Neuronal stem cell (in vitro differentiated cells): ENCODE measurements around the gene LRP1B.

Experiments
- DNase-seq: peaks from one replicate; pipeline ENCODE4 v3.0.0-alpha.2; 2013; ENCODE audit warnings: low spot score
- H2AFZ ChIP-seq: one replicate; pipeline ENCODE4 v1.6.1; 2013; ENCODE audit warnings: mild to moderate bottlenecking, low read length, inconsistent platforms
- H2AK5ac ChIP-seq: 2 replicates; pipeline ENCODE4 v1.6.1; 2013; ENCODE audit warnings: low read depth, mild to moderate bottlenecking, inconsistent platforms, low read length, moderate library complexity, mixed read lengths
- H2BK120ac ChIP-seq: 2 replicates; pipeline ENCODE4 v1.6.1; 2013; ENCODE audit warnings: low read depth, mild to moderate bottlenecking, inconsistent platforms, low read length, moderate library complexity, mixed read lengths
- H2BK12ac ChIP-seq: one replicate; pipeline ENCODE4 v1.6.1; 2013; ENCODE audit warnings: low read length, inconsistent platforms
- H2BK15ac ChIP-seq: 2 replicates; pipeline ENCODE4 v1.6.1; 2013; ENCODE audit warnings: mild to moderate bottlenecking, low read length, inconsistent platforms, mixed read lengths
- H2BK5ac ChIP-seq: one replicate; pipeline ENCODE4 v1.6.1; 2013; ENCODE audit warnings: inconsistent platforms, mild to moderate bottlenecking, low read length, moderate library complexity
- H3K14ac ChIP-seq: one replicate; pipeline ENCODE4 v1.6.1; 2013; ENCODE audit warnings: low read length, inconsistent platforms
- H3K18ac ChIP-seq: 2 replicates; pipeline ENCODE4 v1.6.1; 2013; ENCODE audit warnings: low read length, inconsistent platforms
- H3K23ac ChIP-seq: 2 replicates; pipeline ENCODE4 v1.6.1; 2013; ENCODE audit warnings: low read depth, mild to moderate bottlenecking, mixed read lengths, low read length, inconsistent platforms; ENCODE audit not compliant: poor library complexity
- H3K27ac ChIP-seq: replicated peaks from 3 replicates; pipeline ENCODE4 v1.5.1; 2013; ENCODE audit warnings: low read length, inconsistent platforms
- H3K27me3 ChIP-seq, 3 experiments: 2 replicates each; pipeline ENCODE4 v1.6.1; 2013; ENCODE audit warnings: low read length in 3 of 3, mild to moderate bottlenecking in 2 of 3, inconsistent platforms in 1 of 3, low read depth in 1 of 3, mixed read lengths in 1 of 3, moderate library complexity in 1 of 3; ENCODE audit not compliant: control insufficient read depth in 3 of 3, insufficient read depth in 3 of 3
- H3K36me3 ChIP-seq, 2 donors: replicated peaks in 1 of 2; 2 replicates each; pipeline ENCODE4 v1.6.1; 2013; ENCODE audit warnings: low read length in 2 of 2; ENCODE audit not compliant: control insufficient read depth in 2 of 2, insufficient read depth in 2 of 2
- H3K4ac ChIP-seq: 2 replicates; pipeline ENCODE4 v1.6.1; 2013; ENCODE audit warnings: inconsistent platforms, mild to moderate bottlenecking, low read length, moderate library complexity
- H3K4me1 ChIP-seq, 2 donors: 1 replicate in 1 of 2; 2 replicates in 1 of 2; pipeline ENCODE4 v1.6.1; 2013; ENCODE audit warnings: low read length in 2 of 2, low read depth in 1 of 2; ENCODE audit not compliant: control insufficient read depth in 2 of 2, insufficient read depth in 1 of 2
- H3K4me2 ChIP-seq: one replicate; pipeline ENCODE4 v1.6.1; 2013; ENCODE audit warnings: mild to moderate bottlenecking, low read length, inconsistent platforms; ENCODE audit not compliant: insufficient read depth, poor library complexity, severe bottlenecking
- H3K4me3 ChIP-seq, 2 donors: 2 replicates each; pipeline ENCODE4 v1.5.1; 2013; ENCODE audit warnings: low read length in 2 of 2, mild to moderate bottlenecking in 2 of 2, inconsistent platforms in 1 of 2, moderate library complexity in 1 of 2
- H3K79me1 ChIP-seq: one replicate; pipeline ENCODE4 v1.6.1; 2013; ENCODE audit warnings: low read depth, mild to moderate bottlenecking, inconsistent platforms, low read length, moderate library complexity
- H3K9ac ChIP-seq: one replicate; pipeline ENCODE4 v1.6.1; 2013; ENCODE audit warnings: mild to moderate bottlenecking, low read depth, low read length, inconsistent platforms; ENCODE audit not compliant: poor library complexity
- H3K9me3 ChIP-seq, 2 donors: replicated peaks in 1 of 2; 2 replicates each; pipeline versions ENCODE3 to v1.6.1; 2013; ENCODE audit warnings: low read length in 2 of 2, mild to moderate bottlenecking in 2 of 2, inconsistent platforms in 1 of 2, low read depth in 1 of 2, mixed read lengths in 1 of 2, moderate library complexity in 1 of 2; ENCODE audit not compliant: control insufficient read depth in 2 of 2, insufficient read depth in 1 of 2
- H4K8ac ChIP-seq: one replicate; pipeline ENCODE4 v1.6.1; 2013; ENCODE audit warnings: low read depth, mild to moderate bottlenecking, inconsistent platforms, low read length, moderate library complexity
- H4K91ac ChIP-seq: one replicate; pipeline ENCODE4 v1.6.1; 2013; ENCODE audit warnings: low read length, low read depth, mild to moderate bottlenecking, inconsistent platforms; ENCODE audit not compliant: poor library complexity
- WGBS, 2 donors: extraction: QIAGEN DNeasy Blood & Tissue Kit; methylation state at CpG; one replicate each; pipeline ENCODE4 v1.1.7; 2013; ENCODE audit warnings: missing lambda C conversion rate in 2 of 2, mixed read lengths in 1 of 2; ENCODE audit not compliant: insufficient read length in 2 of 2, insufficient replicate concordance in 1 of 2; ENCODE audit errors: extremely low coverage in 2 of 2; 5-methylcytosine and 5-hydroxymethylcytosine counted together

LRP1B gene

DNA sequence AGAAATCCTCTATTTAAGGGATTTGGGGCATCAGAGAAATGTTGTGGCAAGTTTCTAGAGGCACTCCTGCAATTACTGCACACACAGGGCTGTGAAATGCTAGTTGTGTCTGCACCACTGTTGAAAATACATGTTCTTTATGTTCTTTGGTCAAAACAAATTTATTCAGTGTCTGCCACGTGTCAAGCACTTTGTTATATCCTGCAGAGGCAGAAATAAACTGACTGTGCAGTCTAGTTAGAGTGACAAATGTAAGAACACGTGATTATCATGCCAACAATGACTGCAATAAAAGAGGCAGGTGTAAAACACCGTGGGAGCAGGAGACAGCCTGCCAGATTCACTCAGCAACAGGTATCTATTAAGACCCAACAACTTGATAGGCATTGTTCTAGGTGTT, 423.3 kb downstream of the LRP1B start:
- Histone ChIP-seq H3K4me1 (no peaks in the 10 kb centered on the region), H3K4ac (no peak overlapping the region), H3K4me3 (no peak overlapping the region), H2BK15ac (no peak overlapping the region), H3K9ac (no peak overlapping the region), H3K23ac (no peak overlapping the region), H2BK5ac (no peak overlapping the region), H4K91ac (no peak overlapping the region), H2AK5ac (no peak overlapping the region), H3K36me3 (no peaks in the 10 kb centered on the region), H3K27ac (no peak overlapping the region), H3K4me2 (no peak overlapping the region), H2BK120ac (no peak overlapping the region), H4K8ac (no peak overlapping the region), H2BK12ac (no peak overlapping the region), H2AFZ (no peak overlapping the region), H3K14ac (no peak overlapping the region), H3K9me3 (no peaks in the 10 kb centered on the region), H3K18ac (no peak overlapping the region), H3K79me1 (no peaks in the 10 kb centered on the region), H3K27me3 (no peaks in the 10 kb centered on the region)
- DNase-seq, result no peak
- WGBS, 2 donors, result no CpG with 5 or more reads among the region's 3 CpGs

- no peak overlapping the region for H3K4me3 ChIP-seq
- no peaks in the 10 kb centered on the region for H3K27me3 ChIP-seq
- no peak overlapping the region for H3K9ac ChIP-seq
- H2AK5ac ChIP-seq, result no peak overlapping the region
- H3K36me3 ChIP-seq, result no peaks in the 10 kb centered on the region
- DNase-seq, result no peak
- no peaks in the 10 kb centered on the region for H3K79me1 ChIP-seq
- no peak overlapping the region for H4K8ac ChIP-seq
- H2BK5ac ChIP-seq, result no peak overlapping the region
- H3K4me2 ChIP-seq, result no peak overlapping the region
- H2AFZ ChIP-seq, result no peak overlapping the region
- H3K4me1 ChIP-seq, result no peaks in the 10 kb centered on the region
- H3K9me3 ChIP-seq, result no peaks in the 10 kb centered on the region
- no CpG with 5 or more reads among the region's 2 CpGs for WGBS, 2 donors
- H3K27ac ChIP-seq, result no peak overlapping the region
- no peak overlapping the region for H3K14ac ChIP-seq
- no peak overlapping the region for H2BK15ac ChIP-seq
- H4K91ac ChIP-seq, result no peak overlapping the region
- no peak overlapping the region for H3K18ac ChIP-seq
- H2BK120ac ChIP-seq, result no peak overlapping the region
- H3K23ac ChIP-seq, result no peak overlapping the region
- no peak overlapping the region for H2BK12ac ChIP-seq
- H3K4ac ChIP-seq, result no peak overlapping the region
Observed at GRCh38 chr2:141704541-141704940, 426.3 kb downstream of the LRP1B start.

DNA sequence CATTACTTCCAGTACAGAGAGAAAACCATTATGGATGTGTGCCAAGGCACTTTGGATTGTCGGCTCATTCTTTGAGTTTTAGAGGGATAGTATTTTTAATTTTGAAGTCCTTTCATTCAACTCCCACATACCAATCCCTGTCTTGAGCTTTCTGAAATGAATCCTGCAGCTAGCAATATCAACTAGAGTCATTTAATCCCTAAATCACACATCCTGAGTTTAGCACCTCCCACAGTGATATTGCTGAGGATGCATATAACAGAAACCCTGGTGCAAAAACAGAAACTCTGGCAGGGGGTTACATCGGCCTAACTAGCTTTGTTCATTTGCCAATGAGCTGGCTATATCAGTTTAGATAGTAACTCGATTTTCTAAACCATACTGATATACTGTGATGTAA, 427.3 kb downstream of the LRP1B start:
- Histone ChIP-seq H2AFZ (no peak overlapping the region), H3K27me3 (no peaks in the 10 kb centered on the region), H3K18ac (no peak overlapping the region), H2BK120ac (no peak overlapping the region), H4K91ac (no peak overlapping the region), H2BK12ac (no peak overlapping the region), H3K23ac (no peak overlapping the region), H3K4me1 (no peaks in the 10 kb centered on the region), H3K4me2 (no peak overlapping the region), H3K4ac (no peak overlapping the region), H2AK5ac (no peak overlapping the region), H3K27ac (no peak overlapping the region), H4K8ac (no peak overlapping the region), H3K79me1 (no peaks in the 10 kb centered on the region), H3K14ac (no peak overlapping the region), H3K4me3 (no peak overlapping the region), H3K36me3 (no peaks in the 10 kb centered on the region), H3K9me3 (no peaks in the 10 kb centered on the region), H2BK15ac (no peak overlapping the region), H2BK5ac (no peak overlapping the region), H3K9ac (no peak overlapping the region)
- DNase-seq, result no peak
- no CpG with 5 or more reads among the region's 3 CpGs for WGBS, 2 donors

DNA sequence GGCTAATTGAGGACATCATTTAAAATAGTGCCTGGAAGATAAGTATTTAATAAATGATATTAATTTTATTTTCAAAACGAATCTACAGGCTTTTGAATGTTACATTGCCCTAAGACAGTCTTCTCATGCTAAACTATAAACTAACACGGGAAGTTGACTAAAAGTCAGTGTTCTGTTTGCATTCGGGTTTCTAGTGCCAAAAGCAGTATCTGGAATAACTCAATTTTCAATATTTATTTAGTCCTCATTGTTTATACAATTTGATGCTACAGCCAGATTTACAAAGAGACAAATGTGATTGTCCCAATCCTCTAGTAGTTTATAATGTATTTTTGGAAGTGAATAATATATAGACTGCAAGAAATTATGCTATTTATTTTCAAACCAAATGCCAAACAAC, 429.2 kb downstream of the LRP1B start:
- H3K79me1 ChIP-seq, result no peaks in the 10 kb centered on the region
- no peak overlapping the region for H3K4me3 ChIP-seq
- no peak for DNase-seq
- no peak overlapping the region for H4K8ac ChIP-seq
- H3K23ac ChIP-seq, result no peak overlapping the region
- H3K4me1 ChIP-seq, result no peaks in the 10 kb centered on the region
- H3K27me3 ChIP-seq, result no peaks in the 10 kb centered on the region
- H2AFZ ChIP-seq, result no peak overlapping the region
- no peak overlapping the region for H2AK5ac ChIP-seq
- no peaks in the 10 kb centered on the region for H3K9me3 ChIP-seq
- no peak overlapping the region for H4K91ac ChIP-seq
- no peaks in the 10 kb centered on the region for H3K36me3 ChIP-seq
- no peak overlapping the region for H2BK12ac ChIP-seq
- H3K18ac ChIP-seq, result no peak overlapping the region
- no peak overlapping the region for H3K4me2 ChIP-seq
- H3K4ac ChIP-seq, result no peak overlapping the region
- H3K27ac ChIP-seq, result no peak overlapping the region
- no peak overlapping the region for H2BK15ac ChIP-seq
- H2BK120ac ChIP-seq, result no peak overlapping the region
- H2BK5ac ChIP-seq, result no peak overlapping the region
- H3K9ac ChIP-seq, result no peak overlapping the region
- no peak overlapping the region for H3K14ac ChIP-seq
- no CpG with 5 or more reads among the region's 3 CpGs for WGBS, 2 donors
